Measurements from ENCODE around the gene CAB39.

- TF ChIP-seq, protein P1, sequence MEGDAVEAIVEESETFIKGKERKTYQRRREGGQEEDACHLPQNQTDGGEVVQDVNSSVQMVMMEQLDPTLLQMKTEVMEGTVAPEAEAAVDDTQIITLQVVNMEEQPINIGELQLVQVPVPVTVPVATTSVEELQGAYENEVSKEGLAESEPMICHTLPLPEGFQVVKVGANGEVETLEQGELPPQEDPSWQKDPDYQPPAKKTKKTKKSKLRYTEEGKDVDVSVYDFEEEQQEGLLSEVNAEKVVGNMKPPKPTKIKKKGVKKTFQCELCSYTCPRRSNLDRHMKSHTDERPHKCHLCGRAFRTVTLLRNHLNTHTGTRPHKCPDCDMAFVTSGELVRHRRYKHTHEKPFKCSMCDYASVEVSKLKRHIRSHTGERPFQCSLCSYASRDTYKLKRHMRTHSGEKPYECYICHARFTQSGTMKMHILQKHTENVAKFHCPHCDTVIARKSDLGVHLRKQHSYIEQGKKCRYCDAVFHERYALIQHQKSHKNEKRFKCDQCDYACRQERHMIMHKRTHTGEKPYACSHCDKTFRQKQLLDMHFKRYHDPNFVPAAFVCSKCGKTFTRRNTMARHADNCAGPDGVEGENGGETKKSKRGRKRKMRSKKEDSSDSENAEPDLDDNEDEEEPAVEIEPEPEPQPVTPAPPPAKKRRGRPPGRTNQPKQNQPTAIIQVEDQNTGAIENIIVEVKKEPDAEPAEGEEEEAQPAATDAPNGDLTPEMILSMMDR (IDR thresholded peaks at IDR 0.05; ENCODE audit: insufficient read depth, low read length): no peak
- TF ChIP-seq REST (IDR thresholded peaks at IDR 0.05; ENCODE audit: insufficient replicate concordance, low read depth) (no peak), POLR2AphosphoS5 (IDR thresholded peaks at IDR 0.05; ENCODE audit: low read depth) (no peak), SPI1 (IDR thresholded peaks at IDR 0.05; ENCODE audit: borderline replicate concordance, low read depth) (no peak)
Observed at GRCh38 chr2:230722207-230722885, 9.7 kb downstream of the CAB39 start.
